Activated CD4-positive, alpha-beta memory T cell treated with anti-CD3 and anti-CD28 coated beads, Interleukin-2, amount 10 ng/mL, durations not matched to agents 7 days and 5 days (primary cell): Measurements from ENCODE around the gene ATOH8. TPM values are rescaled to one million over a fixed set of nuclear protein-coding genes. Genes with fewer than 3 reads are reported as not detected.

Experiments used
- CTCF ChIA-PET: fragments of 350-600 bp; sonication (Branson Sonifier 250); formaldehyde crosslinking; loops from one replicate; lab custom pipeline; 2021; ENCODE audit warnings: antibody characterized with exemption, inconsistent platforms; lab: Charles Lee
- POLR2A ChIA-PET: fragments of 350-600 bp; sonication (Branson Sonifier 250); formaldehyde crosslinking; loops from one replicate; lab custom pipeline; 2021; ENCODE audit warnings: antibody characterized with exemption; lab: Charles Lee
- DNase-seq: peaks from one replicate; pipeline ENCODE4 v3.0.0-alpha.2; 2020
- H3K27ac Mint-ChIP-seq: one replicate; pipeline ENCODE4 v1.8.0; 2021; ENCODE audit warnings: mild to moderate bottlenecking, mixed read lengths
- H3K27me3 Mint-ChIP-seq: one replicate; pipeline ENCODE4 v1.8.0; 2021; ENCODE audit warnings: mixed read lengths
- H3K36me3 Mint-ChIP-seq: one replicate; pipeline ENCODE4 v1.8.0; 2021; ENCODE audit warnings: low read depth, mixed read lengths
- H3K4me1 Mint-ChIP-seq: one replicate; pipeline ENCODE4 v1.8.0; 2021; ENCODE audit warnings: mixed read lengths
- H3K4me3 Mint-ChIP-seq: one replicate; pipeline ENCODE4 v1.8.0; 2021; ENCODE audit warnings: mild to moderate bottlenecking, mixed read lengths
- H3K9me3 Mint-ChIP-seq: one replicate; pipeline ENCODE4 v1.8.0; 2021; ENCODE audit warnings: mixed read lengths
- total RNA-seq, 2 experiments: library from RNA; stranded (reverse); gene quantifications; one replicate each; pipeline ENCODE4 v1.2.3, GENCODE V29; 2021

The ATOH8 gene
- total RNA-seq, 2 experiments from 2014 or later, result 0.55 to 0.78 TPM

- CTCF ChIA-PET, result interaction anchor here (0.8 kb wide), 1 partner anchor 11 kb away, joined by 3 read pairs; no protein-coding TSS in a partner anchor
- H3K4me3 Mint-ChIP-seq, result no peak overlapping the region
- peaks cover 45% of the 10 kb centered on the region for H3K27me3 Mint-ChIP-seq
- H3K27ac Mint-ChIP-seq, result no peak overlapping the region
- H3K9me3 Mint-ChIP-seq, result no peaks in the 10 kb centered on the region
- POLR2A ChIA-PET, result no interaction called here
- H3K4me1 Mint-ChIP-seq, result peaks cover 3% of the 10 kb centered on the region
- no peaks in the 10 kb centered on the region for H3K36me3 Mint-ChIP-seq
- DNase-seq, result no peak
These were observed 17.7 kb downstream of the ATOH8 start for GRCh38 chr2:85771486-85771885.

GRCh38 chr2:85772019-85772745 lies 18.4 kb downstream of the ATOH8 start:
- ChIA-PET CTCF (interaction anchor here (0.8 kb wide), 1 partner anchor 12 kb away, joined by 3 read pairs; no protein-coding TSS in a partner anchor), POLR2A (no interaction called here)
- Mint-ChIP-seq H3K9me3 (no peaks in the 10 kb centered on the region), H3K36me3 (no peaks in the 10 kb centered on the region), H3K4me1 (peaks cover 3% of the 10 kb centered on the region), H3K27me3 (peaks cover 46% of the 10 kb centered on the region), H3K27ac (no peak overlapping the region), H3K4me3 (no peak overlapping the region)
- DNase-seq, result no peak

GRCh38 chr2:85772841-85773491 lies 19.2 kb downstream of the ATOH8 start:
- ChIA-PET POLR2A (no interaction called here), CTCF (no interaction called here)
- H3K4me3 Mint-ChIP-seq, result no peak overlapping the region
- H3K9me3 Mint-ChIP-seq, result no peaks in the 10 kb centered on the region
- H3K27me3 Mint-ChIP-seq, result peaks cover 48% of the 10 kb centered on the region
- no peak for DNase-seq
- no peak overlapping the region for H3K27ac Mint-ChIP-seq
- H3K36me3 Mint-ChIP-seq, result no peaks in the 10 kb centered on the region
- H3K4me1 Mint-ChIP-seq, result peaks cover 3% of the 10 kb centered on the region

GRCh38 chr2:85773692-85774091 lies 19.9 kb downstream of the ATOH8 start:
- POLR2A ChIA-PET, result no interaction called here
- Mint-ChIP-seq H3K27ac (no peak overlapping the region), H3K36me3 (no peaks in the 10 kb centered on the region), H3K4me3 (no peak overlapping the region), H3K27me3 (peaks cover 46% of the 10 kb centered on the region), H3K9me3 (no peaks in the 10 kb centered on the region), H3K4me1 (peaks cover 3% of the 10 kb centered on the region)
- DNase-seq, result no peak
- CTCF ChIA-PET, result interaction anchor here (0.8 kb wide), 1 partner anchor 307 kb away, joined by 3 read pairs; no protein-coding TSS in a partner anchor

GRCh38 chr2:85774126-85774978 lies 20.6 kb downstream of the ATOH8 start:
- CTCF ChIA-PET, result interaction anchor here (0.8 to 1.1 kb wide), 2 partner anchors 21 to 306 kb away, joined by 3 read pairs; partner anchors contain the start of gene ATOH8
- no peak overlapping the region for H3K27ac Mint-ChIP-seq
- peaks cover 3% of the 10 kb centered on the region for H3K4me1 Mint-ChIP-seq
- H3K36me3 Mint-ChIP-seq, result no peaks in the 10 kb centered on the region
- H3K4me3 Mint-ChIP-seq, result no peak overlapping the region
- DNase-seq, result no peak
- peaks cover 45% of the 10 kb centered on the region for H3K27me3 Mint-ChIP-seq
- POLR2A ChIA-PET, result no interaction called here
- H3K9me3 Mint-ChIP-seq, result no peaks in the 10 kb centered on the region

- Mint-ChIP-seq H3K36me3 (no peaks in the 10 kb centered on the region), H3K4me1 (peaks cover 3% of the 10 kb centered on the region), H3K4me3 (no peak overlapping the region), H3K27ac (no peak overlapping the region), H3K9me3 (no peaks in the 10 kb centered on the region), H3K27me3 (peaks cover 43% of the 10 kb centered on the region)
- ChIA-PET CTCF (interaction anchor here (0.6 to 1.3 kb wide), 4 partner anchors 22 to 138 kb away, joined by 3 to 4 read pairs (median 3); partner anchors contain the start of gene ATOH8), POLR2A (interaction anchor here (1.1 to 1.3 kb wide), 2 partner anchors 10 to 113 kb away, joined by 3 to 4 read pairs; partner anchors contain the start of gene ST3GAL5)
- DNase-seq, result no peak
These were observed 21.9 kb downstream of the ATOH8 start for GRCh38 chr2:85775406-85776381.

GRCh38 chr2:85776672-85777071 lies 22.9 kb downstream of the ATOH8 start:
- H3K4me1 Mint-ChIP-seq, result peaks cover under 1% of the 10 kb centered on the region
- POLR2A ChIA-PET, result no interaction called here
- no peaks in the 10 kb centered on the region for H3K9me3 Mint-ChIP-seq
- H3K36me3 Mint-ChIP-seq, result no peaks in the 10 kb centered on the region
- H3K27ac Mint-ChIP-seq, result no peak overlapping the region
- DNase-seq, result no peak
- CTCF ChIA-PET, result interaction anchor here (1.0 to 1.3 kb wide), 2 partner anchors 47 to 139 kb away, joined by 3 read pairs; no protein-coding TSS in a partner anchor
- no peak overlapping the region for H3K4me3 Mint-ChIP-seq
- H3K27me3 Mint-ChIP-seq, result peaks cover 37% of the 10 kb centered on the region

- Mint-ChIP-seq H3K36me3 (no peaks in the 10 kb centered on the region), H3K4me1 (no peaks in the 10 kb centered on the region), H3K9me3 (no peaks in the 10 kb centered on the region), H3K27me3 (peaks cover 35% of the 10 kb centered on the region), H3K4me3 (no peak overlapping the region), H3K27ac (no peak overlapping the region)
- no peak for DNase-seq
- CTCF ChIA-PET, result interaction anchor here (0.8 kb wide), 1 partner anchor 27 kb away, joined by 3 read pairs; no protein-coding TSS in a partner anchor
- POLR2A ChIA-PET, result no interaction called here
These were observed 23.7 kb downstream of the ATOH8 start for GRCh38 chr2:85777441-85777861.

- ChIA-PET POLR2A (no interaction called here), CTCF (no interaction called here)
- no peak for DNase-seq
- Mint-ChIP-seq H3K36me3 (no peaks in the 10 kb centered on the region), H3K4me3 (no peak overlapping the region), H3K4me1 (no peaks in the 10 kb centered on the region), H3K9me3 (no peaks in the 10 kb centered on the region), H3K27ac (no peak overlapping the region), H3K27me3 (peaks cover 24% of the 10 kb centered on the region)
These were observed 25.0 kb downstream of the ATOH8 start for GRCh38 chr2:85778646-85779379.

- Mint-ChIP-seq H3K36me3 (no peaks in the 10 kb centered on the region), H3K9me3 (no peaks in the 10 kb centered on the region), H3K27ac (no peak overlapping the region), H3K27me3 (peaks cover 19% of the 10 kb centered on the region), H3K4me1 (no peaks in the 10 kb centered on the region), H3K4me3 (no peak overlapping the region)
- no peak for DNase-seq
- ChIA-PET POLR2A (no interaction called here), CTCF (no interaction called here)
These were observed 26.0 kb downstream of the ATOH8 start for GRCh38 chr2:85779641-85780315.
